Measurements from ENCODE around the gene PLP1.

- TF ChIP-seq CTCF (IDR thresholded peaks at IDR 0.05) = no peak
- no peak for TF ChIP-seq POLR2AphosphoS5 (IDR thresholded peaks at IDR 0.05)
Measured at GRCh38 chrX:103754401-103754800, 22.2 kb upstream of the PLP1 start.

Data from prostate gland (tissue), 2 donors.